Nephron (organoid): ENCODE measurements around the gene WAPL.
A peak's percentile ranks its signal among the peaks of the same experiment; 100 is the strongest.

Experiments used
- H3K27ac Mint-ChIP-seq, 3 experiments: 2 replicates each; pipeline ENCODE4 v1.8.0; 2020; ENCODE audit warnings: mixed read lengths in 3 of 3, mild to moderate bottlenecking in 2 of 3, moderate library complexity in 1 of 3
- H3K27me3 Mint-ChIP-seq: 2 replicates; pipeline ENCODE4 v1.8.0; 2021; ENCODE audit warnings: low read depth, mild to moderate bottlenecking, moderate library complexity, mixed read lengths
- H3K36me3 Mint-ChIP-seq: 2 replicates; pipeline ENCODE4 v1.8.0; 2020; ENCODE audit warnings: low read depth, mixed read lengths
- H3K4me1 Mint-ChIP-seq: 2 replicates; pipeline ENCODE4 v1.8.0; 2020; ENCODE audit warnings: mixed read lengths
- H3K4me3 Mint-ChIP-seq, 3 experiments: 2 replicates each; pipeline ENCODE4 v1.8.0; 2020; ENCODE audit warnings: mild to moderate bottlenecking in 3 of 3, mixed read lengths in 3 of 3, moderate library complexity in 2 of 3
- H3K9me3 Mint-ChIP-seq: 2 replicates; pipeline ENCODE4 v1.8.0; 2020; ENCODE audit warnings: mixed read lengths
- TF ChIP-seq, protein P1 (sequence below), 3 experiments: fragments of 200-600 bp; sonication (generic); IDR thresholded peaks; one replicate each; pipeline ENCODE4 v1.5.0; 2021; ENCODE audit warnings: antibody characterized with exemption in 3 of 3; ENCODE audit not compliant: unreplicated experiment in 3 of 3

WAPL gene

DNA sequence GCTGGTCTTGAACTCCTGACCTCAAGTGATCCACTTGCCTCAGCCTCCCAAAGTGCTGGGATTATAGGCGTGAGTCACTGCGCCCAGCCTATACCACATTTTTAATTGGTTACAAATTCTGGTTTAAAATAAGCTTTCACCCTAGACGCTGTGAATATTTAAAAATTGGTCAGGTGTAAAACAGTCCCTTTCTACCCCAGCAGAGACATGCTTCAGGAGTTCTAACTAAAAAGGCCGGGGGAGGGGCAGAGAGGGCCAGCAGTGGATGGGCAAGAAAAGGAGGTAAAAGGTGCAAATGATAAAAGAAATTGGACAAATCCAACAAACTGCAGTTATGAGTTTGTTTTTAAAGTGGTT, 70.0 kb downstream of the WAPL start:
- Mint-ChIP-seq H3K4me3 (no peak overlapping the region), H3K36me3 (peaks cover 85% of the 10 kb centered on the region), H3K27me3 (no peaks in the 10 kb centered on the region), H3K27ac (peak overlapping the region in 2 of 3 experiments; percentile 74 to 90), H3K9me3 (peaks cover 3% of the 10 kb centered on the region), H3K4me1 (no peaks in the 10 kb centered on the region)
- TF ChIP-seq, protein P1, sequence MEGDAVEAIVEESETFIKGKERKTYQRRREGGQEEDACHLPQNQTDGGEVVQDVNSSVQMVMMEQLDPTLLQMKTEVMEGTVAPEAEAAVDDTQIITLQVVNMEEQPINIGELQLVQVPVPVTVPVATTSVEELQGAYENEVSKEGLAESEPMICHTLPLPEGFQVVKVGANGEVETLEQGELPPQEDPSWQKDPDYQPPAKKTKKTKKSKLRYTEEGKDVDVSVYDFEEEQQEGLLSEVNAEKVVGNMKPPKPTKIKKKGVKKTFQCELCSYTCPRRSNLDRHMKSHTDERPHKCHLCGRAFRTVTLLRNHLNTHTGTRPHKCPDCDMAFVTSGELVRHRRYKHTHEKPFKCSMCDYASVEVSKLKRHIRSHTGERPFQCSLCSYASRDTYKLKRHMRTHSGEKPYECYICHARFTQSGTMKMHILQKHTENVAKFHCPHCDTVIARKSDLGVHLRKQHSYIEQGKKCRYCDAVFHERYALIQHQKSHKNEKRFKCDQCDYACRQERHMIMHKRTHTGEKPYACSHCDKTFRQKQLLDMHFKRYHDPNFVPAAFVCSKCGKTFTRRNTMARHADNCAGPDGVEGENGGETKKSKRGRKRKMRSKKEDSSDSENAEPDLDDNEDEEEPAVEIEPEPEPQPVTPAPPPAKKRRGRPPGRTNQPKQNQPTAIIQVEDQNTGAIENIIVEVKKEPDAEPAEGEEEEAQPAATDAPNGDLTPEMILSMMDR (IDR thresholded peaks at IDR 0.05; ENCODE audit: unreplicated experiment in 3 of 3): no peak

DNA sequence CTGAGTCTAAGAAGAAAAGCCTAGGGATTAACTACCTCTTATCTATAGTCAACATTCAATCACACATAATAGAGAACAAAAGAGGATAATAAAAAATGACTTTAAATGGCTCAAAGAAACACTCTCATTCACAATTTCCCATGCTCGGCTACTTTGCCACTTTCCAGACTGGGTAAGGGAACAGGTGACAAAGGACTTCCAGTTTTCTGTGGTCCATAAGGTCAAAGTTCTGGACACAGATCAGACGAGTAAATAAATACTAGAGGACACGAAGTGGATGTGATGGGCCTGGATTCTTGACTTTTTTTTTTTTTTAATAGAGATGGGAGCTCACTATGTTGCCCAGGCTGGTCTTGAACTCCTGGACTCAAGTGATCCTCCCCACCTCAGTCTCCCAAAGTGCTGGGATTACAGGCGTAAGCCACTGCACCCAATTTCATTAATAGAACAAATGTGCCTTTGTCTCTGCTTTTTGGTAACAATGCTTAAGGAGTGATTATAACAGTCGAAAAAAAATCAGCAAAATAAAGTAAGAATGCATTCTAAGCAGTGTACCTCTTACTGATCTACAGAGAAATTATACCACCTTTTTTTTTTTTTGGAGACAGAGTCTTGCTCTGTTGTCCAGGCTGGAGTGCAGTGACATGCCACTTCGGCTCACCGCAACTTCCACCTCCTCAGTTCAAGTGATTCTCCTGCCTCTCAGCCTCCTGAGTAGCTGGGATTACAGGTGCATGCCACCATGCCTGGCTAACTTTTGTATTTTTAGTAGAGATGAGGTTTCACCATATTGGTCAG, 70.6 kb downstream of the WAPL start:
- Mint-ChIP-seq H3K27me3 (no peaks in the 10 kb centered on the region), H3K36me3 (peaks cover 85% of the 10 kb centered on the region), H3K9me3 (peaks cover 2% of the 10 kb centered on the region), H3K27ac (peak overlapping the region in 2 of 3 experiments; percentile 74 to 90), H3K4me1 (no peaks in the 10 kb centered on the region), H3K4me3 (no peak overlapping the region)
- TF ChIP-seq, protein P1 (IDR thresholded peaks at IDR 0.05; ENCODE audit: unreplicated experiment in 3 of 3): no peak

DNA sequence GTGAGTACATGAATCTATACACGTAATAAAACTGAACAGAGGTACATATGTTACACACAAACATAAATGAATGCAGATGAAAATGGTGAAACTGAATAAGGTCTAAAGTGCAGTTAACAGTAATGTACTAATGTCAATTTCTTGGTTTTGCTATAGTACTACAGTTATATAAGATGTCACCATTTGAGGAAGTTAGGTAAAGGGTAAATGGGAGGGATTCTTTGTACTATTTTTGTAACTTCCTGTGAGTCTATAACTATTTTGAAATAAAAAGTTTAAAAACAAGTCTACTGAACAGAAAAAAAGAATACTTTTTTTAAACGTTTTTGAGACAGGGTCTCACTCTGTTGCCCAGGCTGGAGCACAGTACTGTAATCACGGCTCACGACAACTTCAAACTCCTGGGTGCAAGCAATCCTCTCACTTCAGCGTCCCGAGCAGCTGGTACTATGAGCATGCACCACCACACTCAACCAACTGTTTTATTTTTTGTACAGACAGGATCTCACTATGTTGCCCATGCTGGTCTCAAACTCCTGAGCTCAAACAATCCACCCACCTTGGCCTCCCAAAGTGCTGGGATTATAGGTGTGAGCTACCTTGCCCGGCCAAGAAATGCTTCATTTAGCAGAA, 71.5 kb downstream of the WAPL start:
- H3K36me3 Mint-ChIP-seq: peaks cover 85% of the 10 kb centered on the region
- TF ChIP-seq, protein P1 (IDR thresholded peaks at IDR 0.05; ENCODE audit: unreplicated experiment in 3 of 3): no peak
- H3K27me3 Mint-ChIP-seq: no peaks in the 10 kb centered on the region
- H3K9me3 Mint-ChIP-seq: no peaks in the 10 kb centered on the region
- no peaks in the 10 kb centered on the region for H3K4me1 Mint-ChIP-seq
- H3K27ac Mint-ChIP-seq: no peak overlapping the region
- H3K4me3 Mint-ChIP-seq: no peak overlapping the region

DNA sequence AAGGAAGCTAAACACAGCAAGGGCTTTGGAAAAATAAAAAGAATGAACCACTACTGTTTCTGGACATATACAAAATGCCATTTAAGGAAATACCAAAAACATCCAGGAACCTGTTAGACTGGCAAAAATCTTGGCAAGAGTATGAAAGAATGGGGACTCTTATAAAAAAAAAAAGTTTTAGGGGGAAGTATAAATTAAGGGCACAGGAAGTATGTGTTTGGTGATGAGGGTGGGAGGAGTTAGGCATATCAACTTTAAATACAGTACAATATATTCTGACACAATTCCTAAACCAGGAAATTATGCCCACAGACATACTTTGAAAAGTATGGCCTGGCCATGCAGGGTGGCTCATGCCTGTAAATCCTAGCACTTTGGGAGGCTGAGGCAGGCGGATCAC, 74.2 kb downstream of the WAPL start:
- Mint-ChIP-seq H3K27me3 (no peaks in the 10 kb centered on the region), H3K36me3 (peaks cover 87% of the 10 kb centered on the region), H3K27ac (no peak overlapping the region), H3K4me3 (no peak overlapping the region), H3K9me3 (no peaks in the 10 kb centered on the region), H3K4me1 (no peaks in the 10 kb centered on the region)
- TF ChIP-seq, protein P1 (IDR thresholded peaks at IDR 0.05; ENCODE audit: unreplicated experiment in 3 of 3): no peak

DNA sequence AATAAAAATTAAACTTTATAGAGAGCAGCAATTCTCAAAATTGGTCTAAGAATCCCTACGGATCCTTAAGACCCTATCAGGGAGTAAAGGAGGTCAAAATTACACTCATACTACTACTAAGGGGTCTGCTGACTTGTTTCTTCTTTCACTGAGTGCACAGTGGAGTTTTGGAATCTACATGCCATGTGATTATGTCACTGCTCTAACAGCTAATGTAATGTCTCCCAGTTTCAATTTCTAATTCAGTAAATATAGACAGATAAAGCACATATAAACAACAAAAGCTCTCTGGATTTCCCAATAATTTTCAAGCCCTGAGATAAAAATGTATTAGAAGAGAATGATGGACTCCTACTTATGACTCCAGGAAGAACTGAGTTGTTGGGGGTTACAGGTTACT, 74.6 kb downstream of the WAPL start:
- Mint-ChIP-seq H3K9me3 (no peaks in the 10 kb centered on the region), H3K36me3 (peaks cover 87% of the 10 kb centered on the region), H3K4me1 (no peaks in the 10 kb centered on the region), H3K27me3 (no peaks in the 10 kb centered on the region), H3K4me3 (no peak overlapping the region), H3K27ac (no peak overlapping the region)
- TF ChIP-seq, protein P1 (IDR thresholded peaks at IDR 0.05; ENCODE audit: unreplicated experiment in 3 of 3): no peak

DNA sequence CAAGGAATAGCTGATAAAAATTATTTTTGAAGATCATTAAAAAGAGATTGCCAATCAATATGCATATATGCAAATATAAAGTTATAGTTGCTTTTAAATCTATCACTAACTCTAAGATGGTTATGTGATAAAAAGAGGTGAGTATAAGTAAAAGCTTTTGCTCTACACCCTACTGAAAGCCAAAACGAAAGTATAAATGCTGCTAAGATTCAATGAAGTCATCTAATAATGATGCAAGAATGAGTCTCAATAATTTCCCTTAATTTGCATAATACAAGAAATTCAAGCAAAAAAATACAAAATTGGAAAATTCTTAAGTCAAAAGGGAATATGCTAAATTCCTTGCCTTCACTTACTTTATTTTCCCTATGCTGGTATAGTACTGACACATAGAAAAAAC, 75.2 kb downstream of the WAPL start:
- Mint-ChIP-seq H3K27me3 (no peaks in the 10 kb centered on the region), H3K4me3 (no peak overlapping the region), H3K36me3 (peaks cover 87% of the 10 kb centered on the region), H3K9me3 (no peaks in the 10 kb centered on the region), H3K27ac (no peak overlapping the region), H3K4me1 (no peaks in the 10 kb centered on the region)
- TF ChIP-seq, protein P1 (IDR thresholded peaks at IDR 0.05; ENCODE audit: unreplicated experiment in 3 of 3): no peak
